CMK (cell line): ENCODE results near the gene ZNF648.
"Not testable (repeated sequence)": the region's sequence is repeated elsewhere in the genome, so short reads cannot be mapped to it uniquely, and the experiment has no call there.

ENCODE experiments used
- DNase-seq: peaks from one replicate; pipeline ENCODE4 v3.0.0-alpha.2; 2010; ENCODE audit warnings: low read depth

The ZNF648 gene

GRCh38 chr1:182071924-182072323 lies 10.4 kb upstream of the ZNF648 start:
- DNase-seq: no peak

GRCh38 chr1:182069028-182069466 lies 7.5 kb upstream of the ZNF648 start:
- no peak for DNase-seq

GRCh38 chr1:182066934-182067333 lies 5.4 kb upstream of the ZNF648 start:
- DNase-seq: no peak

GRCh38 chr1:182065126-182065845 lies 3.8 kb upstream of the ZNF648 start:
- DNase-seq: no peak

- no peak for DNase-seq
These were observed 3.1 kb upstream of the ZNF648 start for GRCh38 chr1:182064611-182065010.

GRCh38 chr1:182062223-182062622 lies 711 bp upstream of the ZNF648 start:
- no peak for DNase-seq

- DNase-seq: no peak
These were observed 635 bp downstream of the ZNF648 start for GRCh38 chr1:182060877-182061276.

- no peak for DNase-seq
These were observed 1.6 kb downstream of the ZNF648 start for GRCh38 chr1:182059936-182060335.

GRCh38 chr1:182056601-182057366 lies 4.7 kb downstream of the ZNF648 start:
- no peak for DNase-seq

- DNase-seq: peak; percentile 20
These were observed 6.7 kb downstream of the ZNF648 start for GRCh38 chr1:182054698-182055326.

- DNase-seq: no peak
These were observed 9.2 kb downstream of the ZNF648 start for GRCh38 chr1:182052355-182052754.

GRCh38 chr1:182051938-182052337 lies 9.6 kb downstream of the ZNF648 start:
- DNase-seq: no peak

GRCh38 chr1:182050481-182051448 lies 10.7 kb downstream of the ZNF648 start:
- no peak for DNase-seq

GRCh38 chr1:182048562-182048961 lies 12.9 kb downstream of the ZNF648 start:
- DNase-seq: no peak

GRCh38 chr1:182046763-182047162 lies 14.7 kb downstream of the ZNF648 start:
- no peak for DNase-seq

GRCh38 chr1:182045481-182045880 lies 16.0 kb downstream of the ZNF648 start:
- DNase-seq: not testable (repeated sequence)

GRCh38 chr1:182041615-182042014 lies 19.9 kb downstream of the ZNF648 start:
- no peak for DNase-seq

GRCh38 chr1:182038220-182038619 lies 23.3 kb downstream of the ZNF648 start:
- no peak for DNase-seq

GRCh38 chr1:182035097-182035770 lies 26.3 kb downstream of the ZNF648 start:
- no peak for DNase-seq

- no peak for DNase-seq
These were observed 29.3 kb downstream of the ZNF648 start for GRCh38 chr1:182032251-182032650.
